Suppressor macrophage (primary cell): ENCODE measurements around the gene HTRA3.

Source experiments
- DNase-seq, 4 experiments: peaks; one replicate each; pipeline ENCODE4 v3.0.0-alpha.2; 2020 to 2022

The HTRA3 gene

GRCh38 chr4:8267077-8267476 is 2.5 kb upstream of the HTRA3 start:
- DNase-seq: peak; percentile 77 to 90 (median 83)

- DNase-seq: no peak
Measured at GRCh38 chr4:8268211-8268610, 1.3 kb upstream of the HTRA3 start.

GRCh38 chr4:8268901-8269534 is 536 bp upstream of the HTRA3 start:
- no peak for DNase-seq

- DNase-seq: no peak
Measured at GRCh38 chr4:8270418-8270771, 841 bp downstream of the HTRA3 start.

GRCh38 chr4:8270912-8271815 is 1.6 kb downstream of the HTRA3 start:
- DNase-seq: no peak

- DNase-seq: no peak
Measured at GRCh38 chr4:8271821-8272220, 2.3 kb downstream of the HTRA3 start.

GRCh38 chr4:8272472-8273428 is 3.2 kb downstream of the HTRA3 start:
- peak; percentile 57 to 82 (median 71) for DNase-seq

GRCh38 chr4:8273450-8273849 is 3.9 kb downstream of the HTRA3 start:
- DNase-seq: no peak

- DNase-seq: no peak
Measured at GRCh38 chr4:8274066-8274652, 4.6 kb downstream of the HTRA3 start.

- peak in 1 of 4 experiments; percentile 32 for DNase-seq
Measured at GRCh38 chr4:8274765-8275547, 5.4 kb downstream of the HTRA3 start.

- DNase-seq: no peak
Measured at GRCh38 chr4:8275548-8275910, 6.0 kb downstream of the HTRA3 start.

GRCh38 chr4:8276358-8277240 is 7.0 kb downstream of the HTRA3 start:
- no peak for DNase-seq

GRCh38 chr4:8277356-8278008 is 7.9 kb downstream of the HTRA3 start:
- no peak for DNase-seq

GRCh38 chr4:8278009-8278395 is 8.4 kb downstream of the HTRA3 start:
- peak in 1 of 4 experiments; percentile 33 for DNase-seq

- peak; percentile 39 to 80 (median 72) for DNase-seq
Measured at GRCh38 chr4:8278421-8279287, 9.1 kb downstream of the HTRA3 start.

GRCh38 chr4:8279321-8280157 is 10.0 kb downstream of the HTRA3 start:
- no peak for DNase-seq

- no peak for DNase-seq
Measured at GRCh38 chr4:8280158-8280875, 10.8 kb downstream of the HTRA3 start.
